Gastrocnemius medialis (tissue), 4 donors: ENCODE measurements around the gene SASH3.

ENCODE experiments used
- CTCF ChIP-seq, 5 experiments: fragments of 450-650 bp in 3 of 5; fragments of 200-600 bp in 2 of 5; sonication (generic) in 2 of 5; IDR thresholded peaks in 4 of 5; conservative IDR thresholded peaks in 1 of 5; 1 replicate in 4 of 5; 2 replicates in 1 of 5; pipeline ENCODE4 v1.5.1; 2016 to 2019; ENCODE audit warnings: antibody characterized with exemption in 5 of 5, mild to moderate bottlenecking in 3 of 5, moderate library complexity in 3 of 5
- POLR2A ChIP-seq, 2 donors: fragments of 450-650 bp; IDR thresholded peaks; one replicate each; pipeline ENCODE4 v1.6.1; 2017; ENCODE audit warnings: antibody characterized with exemption in 2 of 2, mild to moderate bottlenecking in 2 of 2, moderate library complexity in 2 of 2

GRCh38 chrX:129784371-129784770 is 4.6 kb downstream of the SASH3 start:
- TF ChIP-seq CTCF (IDR thresholded peaks at IDR 0.05 in 4 of 5, conservative IDR thresholded peaks at IDR 0.05 in 1 of 5) (no peak), POLR2A (IDR thresholded peaks at IDR 0.05) (no peak)
